NOMO-1 (cell line): ENCODE results near the gene P2RX6.
"Not testable (repeated sequence)": the region's sequence is repeated elsewhere in the genome, so short reads cannot be mapped to it uniquely, and the experiment has no call there.

Experiments
- DNase-seq, 2 experiments: peaks; one replicate each; lab custom pipeline; 2025; ENCODE audit not compliant: unreplicated experiment in 2 of 2; lab: John Stamatoyannopoulos, UW

P2RX6 gene

GRCh38 chr22:20993304-20994127, 21.4 kb upstream of the P2RX6 start:
- DNase-seq: no peak

DNA sequence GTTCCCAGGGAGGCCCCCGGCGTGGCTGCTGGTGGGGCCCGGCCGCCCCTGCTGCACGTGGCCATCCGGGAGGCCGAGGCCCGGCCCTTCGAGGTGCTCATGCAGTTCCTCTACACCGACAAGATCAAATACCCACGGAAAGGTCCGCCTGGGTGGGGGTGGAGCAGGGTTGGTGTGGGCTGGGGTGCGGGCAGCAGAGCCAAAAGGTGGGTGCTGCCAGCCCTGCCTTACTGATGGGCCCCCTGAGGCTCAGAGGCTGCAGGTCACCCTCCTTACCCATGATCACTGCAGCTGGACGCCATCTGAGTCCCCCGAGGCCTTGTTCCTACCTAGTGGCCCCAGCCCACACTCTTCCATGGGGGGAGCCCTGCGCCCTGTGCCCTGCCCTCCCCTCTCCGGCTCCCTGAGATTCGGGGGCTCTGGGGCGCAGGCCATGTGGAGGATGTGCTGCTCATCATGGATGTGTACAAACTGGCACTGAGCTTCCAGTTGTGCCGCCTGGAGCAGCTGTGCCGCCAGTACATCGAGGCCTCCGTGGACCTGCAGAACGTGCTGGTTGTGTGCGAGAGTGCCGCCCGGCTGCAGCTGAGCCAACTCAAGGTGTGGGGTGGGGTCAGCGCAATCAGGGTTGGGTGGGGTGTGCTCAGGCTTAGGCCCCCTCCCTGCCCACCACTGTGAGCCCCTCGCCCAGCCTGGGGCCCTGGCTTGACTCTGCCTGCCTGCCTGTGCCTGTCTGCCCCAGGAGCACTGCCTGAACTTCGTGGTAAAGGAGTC, 20.6 kb upstream of the P2RX6 start:
- no peak for DNase-seq

GRCh38 chr22:20994902-20995241, 20.1 kb upstream of the P2RX6 start:
- DNase-seq: no peak

- no peak for DNase-seq
These were observed 19.5 kb upstream of the P2RX6 start for GRCh38 chr22:20995329-20996030.

DNA sequence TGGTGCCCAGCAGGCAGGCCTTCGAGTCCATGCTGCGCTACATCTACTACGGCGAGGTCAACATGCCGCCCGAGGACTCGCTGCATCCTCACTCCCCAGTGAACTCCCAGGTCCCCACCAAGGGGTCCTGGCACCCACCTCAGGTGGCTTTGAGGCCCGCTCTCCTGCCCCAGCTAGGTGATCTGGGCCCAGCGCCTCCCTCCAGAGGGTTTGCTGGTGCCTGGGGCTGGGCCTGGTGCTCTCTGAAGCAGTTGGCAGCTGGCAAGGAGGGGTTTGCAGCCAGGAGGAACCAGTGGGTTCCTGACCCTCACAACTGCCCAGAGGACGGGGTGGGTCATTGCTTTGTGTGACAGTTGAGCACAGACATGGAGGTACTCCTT, 18.9 kb upstream of the P2RX6 start:
- DNase-seq: no peak

- no peak for DNase-seq
These were observed 18.1 kb upstream of the P2RX6 start for GRCh38 chr22:20996598-20997535.

GRCh38 chr22:20997536-20998257, 17.3 kb upstream of the P2RX6 start:
- no peak for DNase-seq

DNA sequence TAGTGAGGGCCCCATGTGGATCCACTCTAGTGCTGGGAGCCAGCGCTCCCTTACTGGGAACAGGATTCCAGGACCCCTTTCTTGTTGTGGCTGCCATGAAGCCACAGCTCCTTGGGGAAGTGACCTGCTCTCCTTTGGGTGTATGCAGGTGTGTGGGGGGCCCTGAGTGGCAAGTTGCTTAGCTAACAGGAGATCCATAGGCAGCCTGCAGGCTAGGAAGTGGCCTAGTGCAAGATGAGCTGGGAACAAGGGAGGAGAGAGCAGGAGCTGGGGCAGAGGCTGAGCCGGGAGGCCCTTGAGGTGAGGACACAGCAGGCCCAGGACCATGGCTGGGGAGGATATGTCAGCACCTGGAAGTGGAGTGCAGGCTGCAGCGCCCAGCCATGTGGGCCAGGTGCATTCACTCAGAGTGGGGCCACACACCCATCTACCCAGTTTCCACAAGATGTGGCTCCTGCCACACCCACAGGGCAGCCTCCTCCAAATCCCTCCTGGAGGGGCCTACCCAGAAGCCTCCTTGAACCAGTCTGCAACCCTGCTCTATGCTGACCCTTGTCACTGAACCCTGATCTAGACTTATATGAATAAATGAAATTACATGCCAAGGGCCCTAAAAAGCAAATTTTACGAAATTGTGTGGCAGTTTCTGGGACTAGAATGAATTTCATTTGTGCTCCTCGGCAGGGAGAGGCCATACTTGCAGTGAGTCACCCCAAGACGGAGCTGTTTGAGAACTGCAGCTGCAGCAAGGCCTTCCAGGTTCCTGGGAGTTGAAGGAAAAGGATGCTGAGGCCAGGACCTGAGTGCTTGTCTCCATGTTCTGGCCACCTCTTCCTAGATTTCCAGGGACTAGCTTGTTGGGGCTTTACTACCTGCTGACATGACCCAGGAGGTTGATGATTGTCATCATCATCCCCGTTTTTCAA, 16.3 kb upstream of the P2RX6 start:
- no peak for DNase-seq

- DNase-seq: no peak
These were observed 15.4 kb upstream of the P2RX6 start for GRCh38 chr22:20999350-21000206.

GRCh38 chr22:21000207-21000986, 14.6 kb upstream of the P2RX6 start:
- DNase-seq: no peak

- DNase-seq: no peak
These were observed 13.9 kb upstream of the P2RX6 start for GRCh38 chr22:21000987-21001600.

- DNase-seq: peak; percentile 93 to 98
These were observed 13.2 kb upstream of the P2RX6 start, which contains the start of gene THAP7 for GRCh38 chr22:21001601-21002325. Gene THAP7 (minus strand): TSS chr22:21002118. CDS start chr22:21001911, 207 bp downstream.

DNA sequence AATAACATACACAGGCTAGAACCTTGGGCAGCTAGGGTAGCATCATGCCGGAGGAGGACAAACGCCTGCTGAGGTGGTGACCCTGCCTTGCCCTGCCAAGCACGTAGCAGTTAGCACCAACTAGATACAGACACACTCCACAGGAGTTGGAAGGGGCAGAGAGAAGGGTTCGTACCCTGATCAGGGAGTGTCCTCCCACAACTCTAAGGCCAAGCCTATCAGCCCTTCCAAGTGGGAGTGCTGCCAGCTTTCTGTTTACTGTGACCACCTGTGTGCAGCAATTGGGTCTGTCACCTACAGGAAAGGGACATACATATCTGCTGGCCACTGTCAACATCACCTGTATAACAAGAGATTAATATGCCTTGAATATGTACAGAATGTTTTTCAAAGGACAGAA, 11.2 kb upstream of the P2RX6 start:
- DNase-seq: no peak

DNA sequence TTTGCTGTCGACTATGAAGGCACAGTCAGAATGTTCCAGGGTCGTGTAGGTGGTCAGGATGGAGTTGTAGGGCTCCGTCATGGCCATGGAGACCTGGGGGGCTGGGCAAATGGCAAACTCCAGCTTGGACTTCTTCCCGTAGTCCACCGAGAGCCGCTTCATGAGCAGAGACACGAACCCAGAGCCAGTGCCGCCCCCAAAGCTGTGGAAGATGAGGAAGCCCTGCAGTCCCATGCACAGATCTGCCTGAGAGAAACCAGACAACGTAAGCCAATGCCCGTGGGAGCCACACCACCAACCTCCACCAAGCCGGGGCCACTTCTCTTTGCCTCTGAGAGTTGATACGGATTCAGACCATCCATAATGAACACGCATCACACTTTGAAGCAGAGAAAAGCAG, 5.8 kb upstream of the P2RX6 start:
- DNase-seq: not testable (repeated sequence)

- peak in 1 of 2 experiments; percentile 20 for DNase-seq
These were observed 5.1 kb upstream of the P2RX6 start for GRCh38 chr22:21009638-21010425.
